ENCODE results near the gene TPSAB1. TPM values are rescaled to one million over a fixed set of nuclear protein-coding genes. Genes with fewer than 3 reads are reported as not detected.

TPSAB1 gene
- total RNA-seq, 4 donors from 2014 or later = 23.8 to 130 (median 59.4) TPM

DNA sequence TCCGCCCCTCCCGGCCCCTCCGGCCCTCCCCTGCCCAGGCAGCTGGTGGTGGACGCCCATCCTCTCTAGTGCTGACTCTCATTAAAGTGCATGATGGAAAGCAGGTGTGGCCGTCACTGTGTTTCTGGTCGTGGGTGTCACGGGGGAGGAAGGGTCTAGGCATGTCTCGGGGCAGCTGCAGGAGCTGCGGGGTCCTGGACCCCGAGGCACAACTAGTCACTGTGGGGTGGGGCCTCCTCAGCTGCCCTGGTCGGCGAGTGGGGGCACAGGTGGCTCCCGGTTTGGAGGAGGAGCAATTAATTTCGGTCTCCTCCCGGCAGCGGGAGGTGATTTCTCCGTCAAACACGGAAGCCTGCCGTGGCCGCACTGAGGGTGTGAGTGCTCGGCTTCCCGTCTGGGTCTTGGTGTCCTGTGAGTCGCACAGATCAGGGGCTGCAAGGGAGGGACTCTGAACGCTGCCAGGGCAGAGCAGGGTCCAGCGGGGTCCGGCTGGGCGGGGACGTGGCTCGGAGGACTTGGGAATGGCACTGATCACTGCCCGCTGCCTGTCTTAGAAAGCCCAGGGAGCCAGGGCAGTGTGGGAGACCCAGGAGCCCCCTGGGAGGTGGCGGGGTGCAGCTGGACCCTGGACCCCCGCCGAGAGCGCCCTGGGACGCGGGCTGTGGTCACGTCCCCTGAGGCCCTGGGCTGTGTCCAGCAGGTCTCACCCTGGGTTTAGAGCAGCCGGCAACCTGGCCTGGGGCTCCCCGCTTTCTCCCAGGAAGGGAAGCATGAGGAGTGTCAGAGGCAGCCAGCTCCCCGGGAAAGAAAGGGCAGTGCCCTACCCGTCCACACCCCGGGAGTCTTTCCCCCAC lies 18.6 kb downstream of the TPSAB1 start:
- no peak for DNase-seq
- no peak for TF ChIP-seq POLR2A (IDR thresholded peaks at IDR 0.05)
- no peak for TF ChIP-seq CTCF (IDR thresholded peaks at IDR 0.05)
- Histone ChIP-seq H3K36me3 (no peaks in the 10 kb centered on the region), H3K27me3 (peaks cover 0 to 18% of the 10 kb centered on the region in 2 donors), H3K9me3 (no peaks in the 10 kb centered on the region), H3K4me3 (peak overlapping the region in 1 of 4 donors; percentile 5), H3K27ac (no peak overlapping the region), H3K4me1 (peaks cover 0 to 6% (median 0%) of the 10 kb centered on the region in 4 donors)

GRCh38 chr16:1259760-1260068 lies 19.2 kb downstream of the TPSAB1 start:
- DNase-seq = no peak
- H3K27ac ChIP-seq = no peak overlapping the region
- H3K36me3 ChIP-seq = no peaks in the 10 kb centered on the region
- H3K27me3 ChIP-seq = peaks cover 0 to 18% of the 10 kb centered on the region in 2 donors
- TF ChIP-seq POLR2A (IDR thresholded peaks at IDR 0.05) (no peak), CTCF (IDR thresholded peaks at IDR 0.05) (no peak)
- H3K4me1 ChIP-seq = peaks cover 0 to 6% (median 0%) of the 10 kb centered on the region in 4 donors
- no peak overlapping the region for H3K4me3 ChIP-seq
- H3K9me3 ChIP-seq = no peaks in the 10 kb centered on the region

DNA sequence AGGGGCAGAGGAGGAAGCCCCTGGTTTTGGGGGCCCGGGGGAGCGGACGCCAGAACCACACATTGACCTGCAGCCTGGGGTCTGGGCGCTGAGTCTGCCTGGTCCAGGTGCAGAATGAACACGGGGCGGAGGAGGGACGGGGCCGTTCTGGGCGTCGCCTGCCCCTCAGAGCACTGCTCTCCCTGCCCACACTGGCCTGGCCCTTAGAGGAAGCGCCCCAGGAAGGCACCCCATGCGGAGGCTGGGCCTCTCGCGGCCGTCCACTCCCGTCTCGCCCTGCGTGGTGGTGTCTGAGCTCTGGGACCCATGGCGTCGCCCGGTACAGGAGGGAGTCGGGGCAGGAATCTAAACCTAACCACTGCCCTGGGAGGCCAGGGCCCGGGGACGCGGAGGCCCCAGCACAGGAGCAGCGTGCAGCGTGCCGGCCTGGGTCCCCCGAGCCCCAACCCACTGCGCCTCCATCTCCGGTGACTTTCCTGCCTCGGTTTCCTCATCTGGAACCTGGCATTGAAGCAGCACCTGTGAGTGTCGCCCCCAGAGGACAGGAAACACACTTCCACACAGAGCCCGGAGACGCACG lies 19.7 kb downstream of the TPSAB1 start:
- Histone ChIP-seq H3K27ac (no peak overlapping the region), H3K4me3 (no peak overlapping the region), H3K9me3 (no peaks in the 10 kb centered on the region), H3K4me1 (peaks cover 0 to 6% (median 0%) of the 10 kb centered on the region in 4 donors), H3K36me3 (no peaks in the 10 kb centered on the region), H3K27me3 (peaks cover 0 to 18% of the 10 kb centered on the region in 2 donors)
- no peak for DNase-seq
- TF ChIP-seq CTCF (IDR thresholded peaks at IDR 0.05) (no peak), POLR2A (IDR thresholded peaks at IDR 0.05) (no peak)

GRCh38 chr16:1261131-1261892 lies 20.8 kb downstream of the TPSAB1 start:
- Histone ChIP-seq H3K4me1 (peaks cover 0 to 6% (median 0%) of the 10 kb centered on the region in 4 donors), H3K27ac (no peak overlapping the region), H3K9me3 (no peaks in the 10 kb centered on the region), H3K36me3 (no peaks in the 10 kb centered on the region), H3K27me3 (peaks cover 0 to 18% of the 10 kb centered on the region in 2 donors), H3K4me3 (no peak overlapping the region)
- no peak for TF ChIP-seq POLR2A (IDR thresholded peaks at IDR 0.05)
- TF ChIP-seq CTCF (IDR thresholded peaks at IDR 0.05) = no peak
- DNase-seq = no peak

DNA sequence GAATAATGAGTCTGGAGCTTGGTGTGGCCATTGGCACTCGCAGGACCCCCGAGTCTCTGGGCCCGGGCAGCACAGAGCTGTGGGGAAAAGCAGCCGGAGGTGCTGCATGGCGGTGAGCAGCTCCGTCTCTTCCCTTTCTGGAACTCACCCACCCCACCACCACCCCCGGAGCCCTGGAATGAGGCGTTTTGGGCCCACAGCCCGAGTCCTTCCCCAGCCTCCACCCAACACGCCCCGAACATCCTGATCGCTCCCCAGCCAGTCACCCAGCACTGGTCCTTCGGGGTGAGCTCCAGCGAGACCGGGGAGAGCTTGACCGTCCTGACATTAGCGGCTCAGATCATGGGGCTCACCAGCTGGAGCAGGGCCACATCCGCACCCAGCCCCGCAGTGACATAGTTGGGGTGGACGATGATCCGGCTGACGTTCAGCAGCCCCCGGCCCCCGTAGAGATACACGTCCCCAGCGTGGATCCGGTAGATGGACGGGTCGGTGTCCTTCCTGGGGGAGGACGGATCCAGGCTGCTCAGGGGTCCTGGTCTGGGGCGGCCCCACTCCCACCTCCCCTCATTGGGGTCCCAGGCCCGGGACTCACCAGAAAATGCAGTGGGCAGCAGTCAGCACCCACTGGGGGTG lies 21.8 kb downstream of the TPSAB1 start:
- Histone ChIP-seq H3K4me3 (no peak overlapping the region), H3K27me3 (peaks cover 0 to 18% of the 10 kb centered on the region in 2 donors), H3K4me1 (peaks cover 0 to 6% (median 0%) of the 10 kb centered on the region in 4 donors), H3K9me3 (no peaks in the 10 kb centered on the region), H3K36me3 (no peaks in the 10 kb centered on the region), H3K27ac (no peak overlapping the region)
- no peak for DNase-seq
- TF ChIP-seq CTCF (IDR thresholded peaks at IDR 0.05) (no peak), POLR2A (IDR thresholded peaks at IDR 0.05) (no peak)

Measured in Peyer's patch (tissue), 4 donors.